HG03045 (cell line): Measurements from ENCODE around the gene C9.
"Not testable (repeated sequence)": the region's sequence is repeated elsewhere in the genome, so short reads cannot be mapped to it uniquely, and the experiment has no call there.

Experiments used
- ATAC-seq: cut with Tn5 transposase; IDR thresholded peaks from one replicate; pipeline ENCODE4 v1.9.1; 2021; ENCODE audit warnings: mild to moderate bottlenecking, moderate library complexity; ENCODE audit not compliant: unreplicated experiment

Gene C9

DNA sequence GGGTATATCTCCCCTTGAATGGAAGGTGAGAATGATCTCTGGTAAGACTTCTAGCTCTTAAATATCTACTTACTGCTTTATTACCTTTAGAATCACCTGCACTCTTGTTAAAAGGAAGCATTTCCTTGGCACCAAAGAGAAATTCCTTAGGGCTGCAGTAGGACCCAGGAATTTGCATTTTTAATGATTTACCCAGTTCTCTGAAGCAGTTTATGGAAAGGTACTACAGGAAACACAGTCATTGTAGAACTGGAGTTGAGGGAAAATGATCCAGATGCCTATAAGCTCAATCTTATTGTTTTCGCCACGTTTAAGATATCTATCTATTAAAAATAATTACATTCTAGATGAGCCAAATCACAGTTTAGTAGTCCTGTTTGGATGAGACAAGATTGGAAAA, 9.5 kb upstream of the C9 start:
- ATAC-seq: no peak

DNA sequence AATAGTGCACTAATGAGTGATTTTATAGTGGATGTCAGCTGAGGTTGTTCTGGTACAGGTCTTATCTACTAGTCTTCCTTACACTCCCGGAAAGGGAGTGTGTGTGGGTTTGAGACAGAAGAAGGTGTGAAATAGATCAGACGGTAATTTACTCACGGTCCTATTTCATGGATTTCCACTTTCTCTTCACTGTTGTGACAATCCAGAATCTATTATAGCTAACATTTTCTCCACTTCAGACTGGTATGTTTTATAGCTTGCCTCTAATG, 7.0 kb upstream of the C9 start:
- ATAC-seq: no peak

DNA sequence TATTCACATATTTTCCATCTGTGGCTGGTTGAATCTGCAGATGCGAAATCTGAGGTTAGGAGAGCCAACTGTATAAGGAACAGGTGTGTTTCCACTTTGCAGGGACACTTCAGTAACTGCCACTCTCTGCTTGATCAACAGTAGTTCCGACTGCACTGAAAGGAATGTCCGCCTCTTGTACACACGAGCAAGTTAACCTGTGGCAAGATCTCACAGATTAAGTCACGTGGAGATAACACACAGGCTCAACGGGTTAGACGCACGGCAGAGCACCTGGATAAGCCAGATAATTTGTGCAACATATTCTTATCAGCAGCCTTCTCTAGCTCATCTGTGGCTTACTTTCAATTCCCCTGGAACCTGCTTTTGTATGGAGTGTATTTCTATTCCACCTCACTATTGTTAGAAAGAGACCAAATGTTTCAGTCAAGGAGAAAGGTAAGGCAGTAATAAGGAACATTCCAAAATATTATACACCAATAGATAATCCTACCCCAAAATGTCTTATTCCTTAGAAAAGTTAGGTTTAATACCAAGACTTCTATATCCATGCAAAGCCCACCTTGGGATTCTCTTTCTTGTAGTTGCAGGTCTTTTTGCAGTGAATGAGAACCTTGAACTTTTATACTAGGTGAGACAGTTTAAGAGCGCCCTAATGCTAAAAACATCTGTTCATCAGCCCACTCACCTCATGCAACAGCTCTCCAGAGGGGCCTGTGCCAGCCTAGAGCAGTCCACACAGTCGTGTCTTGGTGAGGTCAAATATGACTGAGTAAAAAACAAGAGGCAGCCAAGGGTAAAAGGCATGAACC, 6.5 kb upstream of the C9 start:
- no peak for ATAC-seq

DNA sequence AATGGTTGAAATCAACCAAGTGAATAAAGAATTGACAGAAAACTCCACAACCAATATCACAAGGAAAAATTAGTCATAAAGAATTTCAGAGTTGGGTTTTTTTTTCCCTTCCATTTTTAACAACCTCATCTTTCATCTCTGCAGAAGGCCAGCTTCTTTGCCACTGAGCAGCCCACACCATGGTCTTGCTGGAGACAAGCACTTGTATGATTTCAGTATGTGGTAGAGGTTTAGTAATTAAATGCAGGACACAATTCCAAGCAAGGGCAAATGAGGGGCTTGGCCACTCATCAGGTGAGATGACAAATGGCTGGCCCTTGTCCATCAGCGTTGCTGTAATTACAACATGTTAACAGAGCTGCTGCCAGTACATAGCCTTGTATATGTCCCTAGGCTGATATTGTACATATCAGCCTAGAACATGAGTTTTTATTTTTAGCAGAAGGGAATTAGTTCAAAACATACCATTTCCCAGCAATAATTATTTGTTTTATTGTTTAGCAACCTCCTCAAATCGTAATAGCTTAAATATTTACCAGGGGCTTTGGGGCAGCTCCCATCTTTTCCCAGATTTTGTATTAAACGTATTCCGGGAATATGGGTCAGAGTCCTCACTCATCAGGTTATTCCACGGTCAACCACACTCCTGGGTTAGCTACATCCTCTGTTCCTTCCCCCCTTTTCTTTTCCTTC, 5.0 kb upstream of the C9 start:
- ATAC-seq: no peak

DNA sequence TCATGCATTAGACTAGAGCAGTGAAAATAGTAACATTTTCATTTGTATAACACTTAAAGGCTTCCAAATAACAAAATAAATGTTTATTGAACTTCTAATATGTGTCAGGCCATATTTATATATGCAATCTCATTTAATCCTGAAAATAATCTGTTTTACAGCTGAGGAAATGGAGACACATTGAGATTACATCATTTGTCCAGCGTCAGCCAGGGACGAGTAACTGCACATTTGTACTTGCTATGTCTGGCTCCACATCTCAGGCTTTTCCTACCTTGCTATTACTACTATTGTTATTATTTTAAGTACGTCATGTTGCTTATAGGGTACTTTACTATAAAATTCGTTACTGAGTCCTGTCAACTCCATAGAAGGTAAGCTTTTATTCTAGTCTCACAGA, 3.8 kb upstream of the C9 start:
- ATAC-seq: no peak

DNA sequence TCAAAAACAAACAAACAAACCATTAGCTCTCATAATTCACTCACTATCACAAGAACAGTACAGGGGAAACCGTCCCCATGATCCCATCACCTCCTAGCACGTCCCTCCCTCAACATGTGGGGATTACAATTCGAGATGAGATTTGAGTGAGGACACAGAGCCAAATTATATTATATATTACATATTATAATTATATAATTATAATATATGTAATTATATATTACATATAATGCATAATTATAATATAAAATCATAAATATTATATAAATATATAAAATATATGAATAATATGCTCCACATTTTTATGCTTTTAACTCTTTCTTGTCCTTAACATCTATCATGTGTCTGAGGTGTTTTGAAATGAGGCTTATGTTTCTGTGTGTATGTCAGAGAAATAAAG, 3.4 kb upstream of the C9 start:
- no peak for ATAC-seq

DNA sequence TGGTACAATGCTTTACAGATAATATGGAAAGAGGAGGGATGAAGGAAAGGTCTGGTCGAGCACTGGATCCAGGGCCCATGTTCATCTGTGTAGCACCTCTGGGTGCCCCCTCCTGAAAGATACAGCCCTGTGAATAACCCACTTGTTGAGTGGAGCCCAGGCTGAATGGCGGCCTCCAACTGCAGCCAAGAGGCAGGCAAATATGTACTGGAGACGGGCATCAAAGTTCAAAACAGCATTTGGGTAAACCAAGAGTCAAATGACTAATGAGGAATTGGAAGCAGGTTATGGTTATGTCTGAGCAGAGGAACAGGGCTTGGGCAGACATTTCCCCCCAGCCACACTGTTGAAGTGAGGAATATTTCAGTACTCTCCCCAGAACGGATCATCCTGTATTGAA, 1.1 kb downstream of the C9 start:
- ATAC-seq: no peak

DNA sequence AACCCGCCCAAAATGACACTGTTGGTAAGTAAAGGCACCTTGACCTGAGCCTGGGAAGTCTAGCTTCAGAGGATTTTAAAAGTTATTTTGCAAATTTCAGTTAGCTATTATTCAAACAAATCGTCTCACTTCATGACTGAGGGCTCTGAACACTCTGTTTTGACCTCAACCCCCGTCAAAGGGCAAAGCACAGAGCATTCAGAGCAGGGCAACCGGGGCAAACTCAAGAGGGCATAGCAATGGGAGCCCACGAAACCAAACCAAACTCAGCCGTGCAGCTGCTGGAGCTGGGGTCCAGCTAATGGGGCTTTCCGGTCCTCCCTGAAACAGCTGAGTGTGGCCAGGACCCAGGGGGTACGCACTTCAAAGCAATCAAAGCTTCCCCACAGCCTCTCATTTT, 1.6 kb downstream of the C9 start:
- ATAC-seq: no peak

DNA sequence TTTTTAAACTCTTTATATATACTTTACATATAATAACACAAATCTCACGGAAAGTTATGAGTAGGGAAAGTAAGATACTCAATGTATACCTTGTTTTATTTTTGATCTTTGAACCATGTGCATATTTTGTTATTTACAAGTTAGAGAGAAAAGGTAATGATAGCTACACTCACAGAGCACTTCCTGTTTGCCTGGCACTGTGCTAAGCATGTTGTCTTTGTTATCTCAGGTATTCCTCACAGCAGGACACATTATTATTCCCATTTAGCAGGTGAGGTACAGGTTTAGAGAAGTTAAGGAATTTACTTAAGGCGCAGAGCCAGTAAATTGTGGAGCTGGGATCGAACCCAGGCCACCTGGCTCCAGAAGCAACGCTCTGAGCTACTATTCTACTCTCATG, 3.0 kb downstream of the C9 start:
- ATAC-seq: no peak

DNA sequence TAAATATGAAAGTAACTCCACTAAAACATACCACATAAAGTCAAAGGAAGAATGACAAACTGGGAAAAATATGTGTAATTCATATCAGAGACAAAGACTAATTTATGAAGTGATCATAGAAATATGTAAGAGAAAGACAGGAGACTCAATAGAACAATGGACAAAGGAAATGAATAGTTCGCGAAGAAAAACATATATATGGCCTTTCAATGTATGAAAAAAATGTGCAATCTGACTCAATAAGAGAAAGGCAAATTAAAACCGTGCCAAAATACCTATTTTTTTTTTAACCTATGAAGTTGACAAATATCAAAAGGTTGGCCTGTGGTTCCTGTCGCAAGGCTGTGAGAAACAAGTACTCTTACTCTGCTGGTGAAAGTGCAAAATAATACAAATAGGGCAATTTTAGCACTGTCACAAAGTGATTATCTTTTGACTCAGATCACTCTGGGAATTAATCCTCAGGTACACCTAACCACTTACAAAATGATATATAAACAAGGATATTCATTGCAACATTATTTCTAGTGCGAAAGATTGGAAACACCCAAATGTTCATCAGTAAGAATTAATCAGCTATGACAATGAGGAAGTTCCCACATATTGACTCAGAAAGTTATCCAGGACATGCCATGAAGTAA, 3.7 kb downstream of the C9 start:
- ATAC-seq: no peak

DNA sequence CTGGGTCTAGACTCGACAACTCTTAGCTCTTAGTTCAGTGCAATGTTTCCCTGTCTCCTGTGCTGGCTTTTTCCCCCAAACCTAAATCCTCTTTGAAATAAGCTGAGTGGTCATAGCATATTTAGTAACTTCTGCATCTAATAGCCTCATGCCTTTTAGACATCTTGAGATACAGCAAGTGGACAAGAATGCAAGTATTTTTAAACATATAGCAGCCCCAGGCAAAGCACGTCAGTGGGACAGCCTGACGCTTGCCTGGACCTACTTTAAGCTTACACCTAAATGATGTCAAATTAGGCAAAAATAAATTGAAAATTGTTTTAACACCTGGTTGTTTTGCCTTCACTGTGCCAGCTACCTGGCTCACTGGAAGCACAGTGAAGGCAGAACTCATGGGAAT, 8.0 kb downstream of the C9 start:
- ATAC-seq: no peak

DNA sequence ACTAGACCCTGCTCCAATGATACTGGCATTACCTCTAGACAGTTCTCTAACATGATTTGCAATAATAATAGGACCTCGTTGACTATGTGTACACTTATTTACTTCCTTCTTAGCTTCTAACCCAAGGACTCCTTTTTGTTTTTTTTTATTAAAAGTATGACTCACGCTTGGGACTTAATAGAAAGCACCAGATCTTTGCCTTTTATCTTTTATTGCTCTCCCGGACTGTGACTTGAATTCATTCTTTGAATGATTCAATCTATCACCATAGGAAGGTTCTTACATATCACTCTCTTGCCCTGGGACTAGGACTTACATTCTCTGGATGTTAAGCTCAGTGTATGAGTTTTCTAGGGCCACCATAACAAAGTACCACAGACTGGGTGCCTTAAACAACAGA, 9.0 kb downstream of the C9 start:
- ATAC-seq: no peak

DNA sequence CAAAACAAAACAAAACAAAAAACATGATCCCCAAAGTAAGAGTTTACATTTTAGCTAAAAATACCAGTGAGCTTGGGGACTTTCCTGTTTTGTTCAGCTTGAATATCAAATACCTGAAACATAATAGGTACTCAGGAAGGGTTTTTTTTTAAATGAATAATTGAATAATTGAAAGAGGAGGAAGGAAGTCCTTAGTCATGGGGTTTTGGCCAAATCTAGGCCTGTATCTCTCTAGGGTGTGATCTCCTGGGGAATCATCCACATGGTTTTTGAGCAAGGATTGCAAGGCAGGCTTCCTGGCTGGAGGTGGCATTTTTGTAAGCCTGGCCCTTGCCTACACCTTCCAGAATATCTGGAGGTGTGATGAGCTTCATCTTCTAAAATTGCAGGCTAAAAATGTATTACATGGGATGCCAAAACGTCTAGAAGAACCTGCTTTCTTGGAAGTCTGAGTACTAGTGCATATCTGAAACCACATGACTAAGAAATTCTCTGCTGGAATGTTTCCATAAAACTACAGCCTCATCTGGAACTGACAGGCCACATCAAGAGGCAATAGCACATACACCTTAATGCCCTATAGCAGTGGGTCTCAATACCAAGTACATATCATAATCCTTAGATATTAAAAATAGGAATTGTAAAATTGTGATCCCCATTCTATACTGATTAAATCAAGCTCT, 10.4 kb downstream of the C9 start:
- ATAC-seq: no peak

DNA sequence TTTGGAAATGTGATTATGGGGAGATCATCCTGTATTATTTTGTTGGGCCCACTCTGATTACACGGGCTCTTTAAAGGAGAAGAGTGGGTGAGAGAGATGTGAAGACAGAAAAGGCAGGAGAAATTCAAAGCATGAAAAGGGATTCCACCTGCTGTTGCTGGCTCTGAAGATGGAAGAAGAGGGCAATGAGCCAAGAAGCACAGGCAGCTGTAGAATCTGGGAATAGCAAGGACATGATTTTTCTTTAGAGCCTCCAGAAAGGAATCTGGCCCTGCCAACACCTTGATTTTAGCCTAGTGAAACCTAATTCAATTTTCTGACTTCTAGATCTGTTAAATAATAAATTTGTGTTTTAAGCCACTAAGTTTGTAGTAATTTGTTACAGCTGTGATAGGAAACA, 11.3 kb downstream of the C9 start:
- no peak for ATAC-seq

DNA sequence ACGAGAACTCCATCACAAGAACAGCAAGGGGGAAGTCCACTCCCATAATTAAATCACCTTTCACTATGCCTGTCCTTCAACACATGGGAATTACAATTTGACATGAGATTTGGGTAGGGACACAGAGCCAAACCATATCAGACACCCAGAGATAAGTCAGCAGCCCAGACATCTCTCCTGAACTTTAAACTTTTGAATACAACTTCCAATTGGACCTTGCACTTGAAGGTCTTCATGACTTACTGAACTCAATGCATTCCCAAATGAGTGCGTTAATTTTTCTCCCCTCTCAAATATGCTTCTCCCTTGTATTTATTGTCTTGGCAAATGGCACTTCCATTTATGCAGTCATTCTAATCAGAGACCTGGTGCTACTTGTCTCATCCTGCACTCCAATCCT, 12.1 kb downstream of the C9 start:
- ATAC-seq: no peak

DNA sequence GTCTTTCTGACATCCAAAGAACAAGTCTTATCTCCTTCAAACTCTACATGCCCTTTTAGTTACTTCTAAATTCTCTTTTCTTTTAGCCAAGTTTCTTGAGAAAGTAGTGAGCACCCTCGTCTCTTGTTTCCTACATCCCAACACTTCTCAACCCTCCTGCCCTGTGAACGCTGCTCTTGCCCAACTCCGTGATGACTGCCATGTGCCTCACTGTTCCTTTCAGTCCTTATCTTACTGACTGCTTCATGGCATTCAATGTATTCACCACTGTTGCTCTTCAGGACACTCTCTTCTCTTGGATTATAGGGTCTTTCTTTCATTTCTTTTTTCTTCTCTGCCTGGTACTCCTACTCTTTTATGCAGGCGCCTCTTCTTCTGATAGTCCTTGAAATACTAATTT, 14.8 kb downstream of the C9 start:
- no peak for ATAC-seq

DNA sequence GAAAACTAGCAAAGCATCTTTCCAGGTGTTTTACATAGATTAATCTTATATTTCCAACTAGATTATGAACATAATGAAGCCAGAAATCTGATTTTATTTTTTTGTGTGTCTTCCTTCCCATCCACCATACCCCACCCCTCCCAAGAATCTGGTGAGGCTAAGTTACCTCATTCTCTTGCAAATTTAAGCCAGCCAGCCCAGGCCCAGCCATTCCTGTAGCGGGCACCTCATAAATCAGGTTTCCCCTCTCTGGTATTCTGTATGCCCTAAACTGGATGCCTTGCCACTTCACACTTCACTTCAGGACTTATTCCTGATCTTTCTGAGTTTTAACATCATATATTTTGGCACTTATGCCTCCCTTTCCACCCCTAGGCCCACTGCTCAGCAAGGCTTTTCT, 21.8 kb downstream of the C9 start:
- no peak for ATAC-seq

DNA sequence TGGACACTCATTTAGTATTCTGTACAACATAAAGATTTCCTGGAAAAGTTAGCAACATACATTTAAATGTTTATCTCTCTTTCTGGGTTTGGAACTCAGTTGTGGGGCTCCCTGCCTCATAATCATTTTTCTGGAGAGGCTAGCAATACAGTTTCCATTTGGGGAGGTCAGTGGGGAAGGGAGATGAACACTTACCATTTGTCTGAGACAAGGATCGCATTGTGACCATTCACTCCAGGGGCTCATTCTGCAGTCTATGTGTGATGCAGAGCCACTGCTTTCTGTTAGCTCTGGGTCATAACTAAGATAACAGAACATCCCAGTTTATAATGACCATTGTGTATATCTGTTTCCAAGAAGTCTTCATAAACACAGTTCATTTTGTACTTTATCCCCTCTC, 22.4 kb downstream of the C9 start:
- ATAC-seq: no peak

DNA sequence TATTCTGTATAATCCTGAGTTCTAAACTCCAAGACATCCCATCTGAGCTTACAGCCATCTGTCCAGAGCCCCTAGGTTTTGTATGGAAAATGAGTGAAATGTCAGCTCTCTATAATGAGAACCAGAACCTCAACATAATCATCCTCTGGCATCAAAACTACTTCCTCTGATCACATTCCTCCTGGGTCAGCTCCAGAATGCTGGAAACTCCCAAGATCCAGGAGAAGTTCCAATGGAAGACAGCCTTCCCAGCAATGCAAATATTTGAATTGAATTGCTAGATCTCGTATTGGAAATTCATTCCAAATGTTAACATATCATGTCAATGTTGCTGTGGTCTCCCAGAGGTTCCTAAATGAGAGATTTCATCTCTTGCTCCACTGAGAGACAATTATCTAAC, 23.8 kb downstream of the C9 start:
- no peak for ATAC-seq

DNA sequence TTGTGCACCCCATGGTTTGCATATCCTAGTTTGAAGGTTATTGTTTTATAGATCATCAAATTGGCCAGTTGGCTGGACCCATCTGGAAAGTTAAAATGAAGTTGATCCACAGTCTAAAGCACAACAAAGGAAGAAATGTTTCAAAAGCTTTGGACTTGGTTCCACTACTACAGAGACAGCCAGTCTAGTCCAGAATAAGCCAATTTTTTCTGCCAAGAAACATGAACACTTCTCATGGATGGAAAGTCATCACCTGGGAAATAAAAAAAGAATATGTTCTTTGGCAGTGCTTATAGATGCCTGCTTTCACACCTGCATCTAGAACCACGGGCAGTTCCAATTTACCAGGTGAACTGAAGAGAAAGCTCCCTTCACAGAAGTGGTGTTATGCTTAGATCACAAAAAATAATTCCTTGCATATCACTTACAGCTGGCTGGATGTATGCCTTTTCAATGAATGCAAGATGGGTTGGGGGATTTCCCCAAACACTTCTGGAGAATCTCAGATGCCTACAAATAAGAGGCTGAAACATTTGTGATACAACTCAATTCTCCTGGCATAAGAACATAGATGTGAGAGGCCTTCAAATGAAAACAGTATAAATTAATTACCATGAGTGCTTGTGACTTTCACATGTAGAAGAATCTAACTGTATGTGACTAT, 26.9 kb downstream of the C9 start:
- ATAC-seq: no peak

DNA sequence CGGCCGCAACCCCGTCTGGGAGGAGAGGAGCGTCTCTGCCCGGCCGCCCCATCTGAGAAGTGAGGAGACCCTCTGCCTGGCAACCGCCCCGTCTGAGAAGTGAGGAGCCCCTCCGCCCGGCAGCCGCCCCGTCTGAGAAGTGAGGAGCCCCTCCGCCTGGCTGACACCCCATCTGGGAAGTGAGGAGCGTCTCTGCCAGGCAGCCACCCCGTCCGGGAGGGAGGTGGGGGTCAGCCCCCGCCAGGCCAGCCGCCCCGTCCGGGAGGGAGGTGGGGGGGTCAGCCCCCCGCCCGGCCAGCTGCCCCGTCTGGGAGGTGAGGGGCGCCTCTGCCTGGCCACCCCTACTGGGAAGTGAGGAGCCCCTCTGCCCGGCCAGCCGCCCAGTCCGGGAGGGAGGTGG, 30.0 kb downstream of the C9 start:
- ATAC-seq: not testable (repeated sequence)
